ENCODE results near the gene CCDC6. TPM values are rescaled to one million over a fixed set of nuclear protein-coding genes. Genes with fewer than 3 reads are reported as not detected.
A peak's percentile ranks its signal among the peaks of the same experiment; 100 is the strongest.

Gene CCDC6
- polyA plus RNA-seq, 1 donor (not counting 4 experiments of a cell fraction or from before 2014, with no cell fraction given), result 46.5 TPM

GRCh38 chr10:59904426-59905065 is 1.8 kb downstream of the CCDC6 start:
- DNase-seq (ENCODE audit: low read depth, low spot score), result no peak
- Histone ChIP-seq H3K27me3 (ENCODE audit: control insufficient read depth, extremely low read depth, insufficient read depth, low read length) (no peaks in the 10 kb centered on the region), H3K4me3 (ENCODE audit: control insufficient read depth in 2 of 3, extremely low read depth in 1 of 3, insufficient read depth in 2 of 3, low read depth in 1 of 3, low read length in 3 of 3) (peak overlapping the region; percentile 92 to 94 (median 92)), H3K9ac (ENCODE audit: control insufficient read depth, extremely low read depth, insufficient read depth, low read length) (peak overlapping the region; percentile 97), H4K20me1 (ENCODE audit: control insufficient read depth, extremely low read depth, insufficient read depth, low read length) (peaks cover 13% of the 10 kb centered on the region), H3K4me2 (ENCODE audit: control insufficient read depth, extremely low read depth, insufficient read depth, low read depth, low read length) (peak overlapping the region; percentile 100), H3K27ac (ENCODE audit: control insufficient read depth, insufficient read depth, low read length) (peak overlapping the region; percentile 95), H3K36me3 (ENCODE audit: control insufficient read depth in 2 of 2, extremely low read depth in 1 of 2, insufficient read depth in 2 of 2, low read length in 2 of 2) (peaks cover 0 to 2% of the 10 kb centered on the region in 2 experiments), H3K79me2 (ENCODE audit: control insufficient read depth, insufficient read depth, low read length) (peaks cover 66% of the 10 kb centered on the region), H3K4me1 (ENCODE audit: control insufficient read depth, extremely low read depth, insufficient read depth, low read length) (peaks cover 77% of the 10 kb centered on the region), H2AFZ (ENCODE audit: control insufficient read depth, low read length) (no peak overlapping the region), H3K9me1 (ENCODE audit: control insufficient read depth, extremely low read depth, insufficient read depth, low read length) (peaks cover 3% of the 10 kb centered on the region), H3K9me3 (ENCODE audit: control insufficient read depth, low read depth, low read length) (no peaks in the 10 kb centered on the region)
- TF ChIP-seq EZH2 (IDR thresholded peaks at IDR 0.05; ENCODE audit: low read length) (no peak), CTCF (optimal IDR thresholded peaks at IDR 0.05 in 1 of 3, IDR thresholded peaks at IDR 0.05 in 1 of 3, conservative IDR thresholded peaks at IDR 0.05 in 1 of 3; ENCODE audit: extremely low read depth in 1 of 3, insufficient read depth in 2 of 3, low read length in 3 of 3) (no peak)
- dilution Hi-C loops (cut with MboI; ENCODE audit: extremely low pct_ligation_motif_present, low sequenced_read_pairs), result no loop called here
- no peak for FAIRE-seq

- peaks cover 3% of the 10 kb centered on the region for H3K9me1 ChIP-seq (ENCODE audit: control insufficient read depth, extremely low read depth, insufficient read depth, low read length)
- H3K4me1 ChIP-seq (ENCODE audit: control insufficient read depth, extremely low read depth, insufficient read depth, low read length), result peaks cover 72% of the 10 kb centered on the region
- peaks cover 0 to 2% of the 10 kb centered on the region in 2 experiments for H3K36me3 ChIP-seq (ENCODE audit: control insufficient read depth in 2 of 2, extremely low read depth in 1 of 2, insufficient read depth in 2 of 2, low read length in 2 of 2)
- DNase-seq (ENCODE audit: low read depth, low spot score) (no peak), FAIRE-seq (no peak)
- H2AFZ ChIP-seq (ENCODE audit: control insufficient read depth, low read length), result no peak overlapping the region
- peak overlapping the region; percentile 100 for H3K4me2 ChIP-seq (ENCODE audit: control insufficient read depth, extremely low read depth, insufficient read depth, low read depth, low read length)
- H3K27me3 ChIP-seq (ENCODE audit: control insufficient read depth, extremely low read depth, insufficient read depth, low read length), result no peaks in the 10 kb centered on the region
- H3K79me2 ChIP-seq (ENCODE audit: control insufficient read depth, insufficient read depth, low read length), result peaks cover 72% of the 10 kb centered on the region
- H3K9me3 ChIP-seq (ENCODE audit: control insufficient read depth, low read depth, low read length), result no peaks in the 10 kb centered on the region
- H4K20me1 ChIP-seq (ENCODE audit: control insufficient read depth, extremely low read depth, insufficient read depth, low read length), result peaks cover 15% of the 10 kb centered on the region
- H3K9ac ChIP-seq (ENCODE audit: control insufficient read depth, extremely low read depth, insufficient read depth, low read length), result peak overlapping the region; percentile 97
- TF ChIP-seq CTCF (optimal IDR thresholded peaks at IDR 0.05 in 1 of 3, IDR thresholded peaks at IDR 0.05 in 1 of 3, conservative IDR thresholded peaks at IDR 0.05 in 1 of 3; ENCODE audit: extremely low read depth in 1 of 3, insufficient read depth in 2 of 3, low read length in 3 of 3) (no peak), EZH2 (IDR thresholded peaks at IDR 0.05; ENCODE audit: low read length) (no peak)
- dilution Hi-C loops (cut with MboI; ENCODE audit: extremely low pct_ligation_motif_present, low sequenced_read_pairs), result no loop called here
- H3K27ac ChIP-seq (ENCODE audit: control insufficient read depth, insufficient read depth, low read length), result peak overlapping the region; percentile 95
- H3K4me3 ChIP-seq (ENCODE audit: control insufficient read depth in 2 of 3, extremely low read depth in 1 of 3, insufficient read depth in 2 of 3, low read depth in 1 of 3, low read length in 3 of 3), result peak overlapping the region; percentile 92 to 94 (median 92)
Observed at GRCh38 chr10:59903871-59904270, 2.5 kb downstream of the CCDC6 start.

All from keratinocyte (primary cell).